OCI-LY3 (cell line): ENCODE results near the gene CEP57L1.

Source experiments
- CTCF ChIP-seq: fragments of 200-600, 300-600 bp; sonication (generic); IDR thresholded peaks from 2 replicates; pipeline ENCODE4 v1.5.1; 2014; ENCODE audit warnings: antibody characterized with exemption, low read length, low read depth
- EZH2phosphoT487 ChIP-seq: fragments of 200-600 bp; shearing (Covaris generic); IDR thresholded peaks from 2 replicates; pipeline ENCODE4 v1.6.1; 2018; ENCODE audit warnings: antibody characterized with exemption, mixed run types, low read depth

DNA sequence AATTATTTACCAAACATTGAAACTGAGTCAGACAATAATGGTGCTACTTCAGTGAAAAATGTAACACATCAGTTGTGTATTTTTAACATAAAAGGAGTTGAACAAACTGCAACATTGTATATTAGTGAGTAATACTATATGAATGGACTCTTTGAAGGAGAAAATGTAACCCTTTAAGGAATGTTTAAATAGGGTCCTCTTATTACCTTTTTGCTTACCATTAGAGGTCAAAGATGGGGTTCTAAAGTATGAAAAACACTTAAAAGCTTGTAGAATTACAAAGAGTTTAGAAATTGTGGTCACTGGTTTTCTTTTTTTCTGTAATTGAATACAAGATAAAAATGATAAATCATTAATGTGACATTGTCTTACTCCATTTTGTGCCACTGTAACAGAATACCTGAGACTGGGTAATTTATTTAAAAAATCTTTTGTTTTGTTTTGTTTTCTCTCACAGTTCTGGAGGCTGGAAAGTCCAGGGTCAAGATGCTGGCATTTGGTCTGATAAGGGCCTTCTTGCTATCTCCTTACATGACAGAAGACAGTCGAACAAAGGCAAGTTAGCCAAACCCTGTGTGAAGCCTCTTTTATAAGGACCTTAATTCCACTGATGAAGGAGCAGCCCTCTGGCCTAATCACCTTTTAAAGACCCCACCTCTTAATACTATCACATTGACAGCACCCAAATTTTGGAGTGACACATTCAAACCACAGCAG lies 43.8 kb upstream of the CEP57L1 start:
- TF ChIP-seq CTCF: no peak
- no peak for TF ChIP-seq EZH2phosphoT487
